ENCODE results near the gene INPP5D.

Gene INPP5D

GRCh38 chr2:233075141-233075965 is 15.2 kb downstream of the INPP5D start:
- DNase-seq (ENCODE audit: low spot score): no peak

GRCh38 chr2:233075966-233076339 is 15.8 kb downstream of the INPP5D start:
- DNase-seq (ENCODE audit: low spot score): peak; percentile 55

GRCh38 chr2:233076749-233077148 is 16.6 kb downstream of the INPP5D start:
- peak; percentile 54 for DNase-seq (ENCODE audit: low spot score)

GRCh38 chr2:233079473-233079877 is 19.3 kb downstream of the INPP5D start:
- DNase-seq (ENCODE audit: low spot score): peak; percentile 24

GRCh38 chr2:233079953-233080835 is 20.1 kb downstream of the INPP5D start:
- no peak for DNase-seq (ENCODE audit: low spot score)

GRCh38 chr2:233080836-233081229 is 20.7 kb downstream of the INPP5D start:
- no peak for DNase-seq (ENCODE audit: low spot score)

- peak; percentile 75 for DNase-seq (ENCODE audit: low spot score)
Measured at GRCh38 chr2:233081232-233081730, 21.1 kb downstream of the INPP5D start.

- no peak for DNase-seq (ENCODE audit: low spot score)
Measured at GRCh38 chr2:233081731-233082221, 21.6 kb downstream of the INPP5D start.

- no peak for DNase-seq (ENCODE audit: low spot score)
Measured at GRCh38 chr2:233082222-233082930, 22.2 kb downstream of the INPP5D start.

- no peak for DNase-seq (ENCODE audit: low spot score)
Measured at GRCh38 chr2:233082931-233083755, 23.0 kb downstream of the INPP5D start.

- no peak for DNase-seq (ENCODE audit: low spot score)
Measured at GRCh38 chr2:233083782-233084181, 23.6 kb downstream of the INPP5D start.

GRCh38 chr2:233084488-233084887 is 24.3 kb downstream of the INPP5D start:
- DNase-seq (ENCODE audit: low spot score): peak; percentile 50

- no peak for DNase-seq (ENCODE audit: low spot score)
Measured at GRCh38 chr2:233085037-233085838, 25.1 kb downstream of the INPP5D start.

- DNase-seq (ENCODE audit: low spot score): no peak
Measured at GRCh38 chr2:233085839-233086150, 25.7 kb downstream of the INPP5D start.

- DNase-seq (ENCODE audit: low spot score): no peak
Measured at GRCh38 chr2:233087713-233088112, 27.6 kb downstream of the INPP5D start.

GRCh38 chr2:233088972-233089345 is 28.8 kb downstream of the INPP5D start:
- DNase-seq (ENCODE audit: low spot score): no peak

GRCh38 chr2:233089851-233090250 is 29.7 kb downstream of the INPP5D start:
- DNase-seq (ENCODE audit: low spot score): no peak

- no peak for DNase-seq (ENCODE audit: low spot score)
Measured at GRCh38 chr2:233090879-233091278, 30.7 kb downstream of the INPP5D start.

GRCh38 chr2:233091595-233092375 is 31.6 kb downstream of the INPP5D start:
- no peak for DNase-seq (ENCODE audit: low spot score)

All from CD4-positive, alpha-beta T cell treated with Interleukin-6 at 100 ng/mL for 8 hours (primary cell).